BLaER1 treated with 17β-estradiol and CSF1 and Interleukin-3, amounts not matched to agents 10 nM and 100 nM (cell line): ENCODE data around the gene CNP.

Experiments
- H3K27ac ChIP-seq, 11 experiments: shearing (Covaris generic); formaldehyde crosslinking; 2 replicates each; pipeline ENCODE4 v1.8.1; 2022
- H3K27me3 ChIP-seq, 11 experiments: shearing (Covaris generic); formaldehyde crosslinking; 2 replicates each; pipeline ENCODE4 v1.8.1; 2022
- H3K36me3 ChIP-seq, 11 experiments: shearing (Covaris generic); formaldehyde crosslinking; 2 replicates each; pipeline ENCODE4 v1.8.1; 2022
- H3K4me1 ChIP-seq, 10 experiments: shearing (Covaris generic); formaldehyde crosslinking; 2 replicates each; pipeline ENCODE4 v1.8.1; 2022
- H3K4me2 ChIP-seq, 11 experiments: shearing (Covaris generic); formaldehyde crosslinking; 2 replicates each; pipeline ENCODE4 v1.8.1; 2022
- H3K4me3 ChIP-seq, 10 experiments: shearing (Covaris generic); formaldehyde crosslinking; 2 replicates each; pipeline ENCODE4 v1.8.1; 2022
- H3K9ac ChIP-seq, 11 experiments: shearing (Covaris generic); formaldehyde crosslinking; 2 replicates each; pipeline ENCODE4 v1.8.1; 2022
- H3K9me3 ChIP-seq, 11 experiments: shearing (Covaris generic); formaldehyde crosslinking; replicated peaks in 1 of 11; 2 replicates each; pipeline ENCODE4 v1.8.1; 2022
- H4K20me1 ChIP-seq, 11 experiments: shearing (Covaris generic); formaldehyde crosslinking; 2 replicates each; pipeline ENCODE4 v1.8.1; 2022
- Cebpa-rat ChIP-seq, 11 experiments: shearing (Covaris generic); IDR thresholded peaks; 2 replicates each; pipeline ENCODE4 v1.8.1; 2022

Gene CNP

DNA sequence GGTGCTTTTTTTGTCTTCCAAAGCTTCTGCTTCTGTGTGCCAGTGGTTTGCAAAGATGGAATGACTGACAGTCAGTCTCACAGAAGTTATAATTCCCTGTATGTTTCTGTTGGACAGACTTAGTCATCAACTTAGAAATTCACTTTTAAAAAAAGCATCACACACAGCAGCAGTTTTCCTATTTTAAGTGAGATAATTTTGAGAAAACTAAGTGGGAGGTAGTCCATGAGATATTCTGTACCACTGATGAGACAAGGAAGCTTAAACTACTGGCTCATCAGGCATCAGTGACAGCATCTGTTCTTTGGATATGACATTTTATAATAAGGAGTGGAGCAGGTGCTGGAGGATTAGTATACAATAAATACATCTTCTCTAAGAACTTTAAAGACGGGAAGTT lies 20.0 kb downstream of the CNP start:
- peaks cover 4 to 70% (median 18%) of the 10 kb centered on the region in 11 experiments; a peak in 16 of 22 replicates for H4K20me1 ChIP-seq

DNA sequence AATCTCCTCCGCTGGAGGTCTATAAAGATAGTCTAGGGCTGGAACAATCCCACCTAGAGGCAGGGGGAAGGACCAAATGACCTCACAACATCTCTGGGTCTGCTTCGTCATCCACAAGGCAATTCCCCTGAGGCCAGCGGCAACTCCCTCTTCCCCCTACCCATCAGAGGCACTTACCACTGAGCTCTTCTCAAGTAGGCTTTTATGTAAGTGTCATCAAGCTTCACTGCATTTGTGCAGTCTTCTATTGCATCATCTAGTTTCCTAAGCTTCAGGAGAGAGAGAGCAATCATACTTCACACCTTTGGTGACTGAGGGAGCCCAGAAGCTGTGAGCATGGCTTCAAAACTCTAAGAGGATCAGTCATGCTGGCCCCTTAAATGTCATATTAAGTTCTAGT lies 21.0 kb downstream of the CNP start:
- H3K27ac ChIP-seq: peak overlapping the region in 6 of 11 experiments; percentile 10 to 46 (median 22); a peak in 5 of 22 replicates
- peak overlapping the region in 6 of 11 experiments; percentile 38 to 51 (median 44); a peak in 10 of 22 replicates for H3K4me2 ChIP-seq
- peaks cover 0 to 29% (median 15%) of the 10 kb centered on the region in 10 experiments; a peak in 13 of 20 replicates for H3K4me1 ChIP-seq
- no peaks in the 10 kb centered on the region for H3K9me3 ChIP-seq
- TF ChIP-seq Cebpa-rat (IDR thresholded peaks at IDR 0.05): peak in 6 of 11 experiments; percentile 14 to 75 (median 30); a peak in 2 of 22 replicates
- H3K36me3 ChIP-seq: peaks cover 100% of the 10 kb centered on the region in 11 experiments
- peaks cover 4 to 76% (median 21%) of the 10 kb centered on the region in 11 experiments; a peak in 16 of 22 replicates for H4K20me1 ChIP-seq
- no peak overlapping the region for H3K4me3 ChIP-seq
- H3K9ac ChIP-seq: 0 out of 22 replicates have a peak overlapping the region, but pooled peaks of 2 of the 11 experiments have one; percentile 3
- H3K27me3 ChIP-seq: no peaks in the 10 kb centered on the region

More for the DNA sequence above, 20.0 kb downstream of the CNP start:
- no peaks in the 10 kb centered on the region for H3K27me3 ChIP-seq
- peaks cover 100% of the 10 kb centered on the region in 11 experiments for H3K36me3 ChIP-seq
- no peak for TF ChIP-seq Cebpa-rat (IDR thresholded peaks at IDR 0.05)
- 0 out of 22 replicates have a peak overlapping the region, but pooled peaks of 1 of the 11 experiments have one; percentile 16 for H3K27ac ChIP-seq
- no peak overlapping the region for H3K9ac ChIP-seq
- no peak overlapping the region for H3K4me2 ChIP-seq
- H3K4me3 ChIP-seq: no peak overlapping the region
- H3K9me3 ChIP-seq: no peaks in the 10 kb centered on the region
- H3K4me1 ChIP-seq: peaks cover 0 to 29% (median 15%) of the 10 kb centered on the region in 10 experiments; a peak in 13 of 20 replicates

DNA sequence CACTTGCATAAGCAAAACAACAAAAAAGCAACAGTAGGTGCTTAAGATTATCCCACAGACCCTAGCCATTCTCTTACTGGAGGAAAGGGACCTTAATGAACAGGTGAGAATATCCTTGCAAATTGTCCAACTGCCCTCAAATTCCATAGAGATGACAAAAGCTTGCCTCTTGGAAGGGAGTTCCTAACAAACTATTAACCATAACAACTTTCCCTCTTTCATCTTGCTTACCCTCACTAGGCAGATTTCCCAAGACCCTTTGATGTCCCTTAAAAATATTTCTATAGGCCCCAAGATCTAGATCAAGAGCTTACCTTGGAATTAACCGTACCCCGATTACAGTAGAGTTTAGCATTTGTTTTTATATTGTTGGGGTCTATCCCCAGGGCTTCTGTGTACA lies 21.8 kb downstream of the CNP start:
- H3K36me3 ChIP-seq: peaks cover 99 to 100% (median 100%) of the 10 kb centered on the region in 11 experiments
- H3K27ac ChIP-seq: peak overlapping the region in 2 of 11 experiments; percentile 6 to 26; a peak in 1 of 22 replicates
- peaks cover 4 to 76% (median 24%) of the 10 kb centered on the region in 11 experiments; a peak in 16 of 22 replicates for H4K20me1 ChIP-seq
- 0 out of 22 replicates have a peak overlapping the region, but pooled peaks of 1 of the 11 experiments have one; percentile 3 for H3K9ac ChIP-seq
- no peaks in the 10 kb centered on the region for H3K27me3 ChIP-seq
- H3K9me3 ChIP-seq: no peaks in the 10 kb centered on the region
- H3K4me1 ChIP-seq: peaks cover 0 to 29% (median 15%) of the 10 kb centered on the region in 10 experiments; a peak in 13 of 20 replicates
- no peak for TF ChIP-seq Cebpa-rat (IDR thresholded peaks at IDR 0.05)
- no peak overlapping the region for H3K4me3 ChIP-seq
- peak overlapping the region in 6 of 11 experiments; percentile 13 to 51 (median 42); a peak in 7 of 22 replicates for H3K4me2 ChIP-seq

DNA sequence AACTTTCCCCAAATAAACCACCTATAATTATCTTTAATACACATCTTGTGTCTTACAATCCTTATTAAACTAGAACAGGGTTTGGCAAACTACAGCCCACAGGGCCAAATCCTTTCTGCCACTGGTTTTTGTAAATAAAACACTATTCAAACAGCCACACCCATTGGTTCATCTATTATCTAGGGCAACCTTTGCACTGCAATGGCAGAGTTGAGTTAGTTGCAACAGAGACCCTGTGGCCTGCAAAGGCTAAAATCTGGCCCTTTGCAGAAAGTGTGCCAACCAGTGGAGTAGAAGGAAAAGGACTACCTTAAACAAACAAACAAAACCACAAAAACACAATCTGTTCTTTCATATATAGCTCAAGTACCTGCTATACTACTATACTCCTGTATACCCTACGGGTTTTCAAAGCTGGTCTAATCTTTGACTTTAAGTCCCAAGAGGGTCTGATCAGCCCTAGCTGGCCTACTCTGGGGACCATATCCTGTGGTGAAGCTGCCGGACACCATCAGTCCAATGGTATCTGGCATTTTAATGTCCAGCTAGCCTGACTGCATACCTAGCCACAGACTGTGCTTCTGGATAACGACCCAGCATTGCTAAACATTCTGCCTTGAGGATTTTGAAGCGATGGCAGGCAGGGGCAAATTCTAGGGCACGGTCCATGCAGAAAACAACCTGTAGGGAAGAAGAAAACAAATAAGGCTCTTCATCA lies 23.3 kb downstream of the CNP start:
- peaks cover 6 to 74% (median 27%) of the 10 kb centered on the region in 11 experiments; a peak in 17 of 22 replicates for H4K20me1 ChIP-seq
- no peak overlapping the region for H3K4me2 ChIP-seq
- H3K27me3 ChIP-seq: no peaks in the 10 kb centered on the region
- H3K36me3 ChIP-seq: peaks cover 97 to 100% (median 99%) of the 10 kb centered on the region in 11 experiments
- H3K27ac ChIP-seq: no peak overlapping the region
- no peak overlapping the region for H3K9ac ChIP-seq
- H3K9me3 ChIP-seq: no peaks in the 10 kb centered on the region
- no peak overlapping the region for H3K4me3 ChIP-seq
- H3K4me1 ChIP-seq: peaks cover 0 to 29% (median 15%) of the 10 kb centered on the region in 10 experiments; a peak in 13 of 20 replicates
- TF ChIP-seq Cebpa-rat (IDR thresholded peaks at IDR 0.05): no peak

DNA sequence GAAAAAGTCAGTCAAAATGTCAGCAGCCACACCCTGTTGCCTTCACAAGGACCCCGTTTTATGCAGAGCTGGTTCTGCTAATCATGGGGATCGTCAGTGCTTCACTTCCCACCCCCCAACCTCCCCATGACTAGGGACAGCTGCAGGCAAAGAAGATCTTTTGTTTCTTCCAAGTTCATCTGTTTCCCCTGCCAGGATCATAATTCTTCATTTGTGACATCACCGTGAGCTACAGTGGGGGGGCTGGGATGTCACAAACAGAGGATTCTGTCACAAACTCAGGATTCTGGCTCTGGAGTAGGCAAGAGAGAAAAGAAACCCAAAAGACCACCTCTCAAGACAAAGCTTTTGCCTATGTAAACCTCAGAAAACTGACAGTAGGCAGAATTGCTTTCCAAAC lies 26.0 kb downstream of the CNP start:
- Histone ChIP-seq H3K4me3 (no peak overlapping the region), H3K9ac (no peak overlapping the region), H3K4me2 (no peak overlapping the region), H4K20me1 (peaks cover 26 to 84% (median 47%) of the 10 kb centered on the region in 11 experiments; a peak in 21 of 22 replicates), H3K36me3 (peaks cover 97 to 100% (median 99%) of the 10 kb centered on the region in 11 experiments), H3K27ac (no peak overlapping the region), H3K27me3 (no peaks in the 10 kb centered on the region), H3K9me3 (no peaks in the 10 kb centered on the region), H3K4me1 (peaks cover 17 to 48% (median 32%) of the 10 kb centered on the region in 10 experiments)
- no peak for TF ChIP-seq Cebpa-rat (IDR thresholded peaks at IDR 0.05)

DNA sequence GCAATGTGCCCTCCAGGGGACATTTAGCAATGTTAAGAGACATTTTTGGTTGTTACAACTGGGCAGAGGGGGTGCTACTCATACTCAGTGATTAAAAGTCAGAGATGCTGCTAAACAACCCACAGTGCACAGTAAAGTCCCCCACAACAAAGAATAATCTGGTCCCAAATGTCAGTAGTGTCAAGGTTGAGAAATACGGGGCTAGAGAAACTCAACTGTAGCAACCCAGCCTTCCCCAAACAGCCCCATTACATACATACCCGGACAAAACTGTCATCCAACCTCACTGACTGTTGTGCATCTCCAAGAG lies 30.2 kb downstream of the CNP start:
- H3K4me3 ChIP-seq: no peak overlapping the region
- peak overlapping the region; percentile 4 to 71 (median 54); a peak in 21 of 22 replicates for H3K4me2 ChIP-seq
- peaks cover 48 to 92% (median 73%) of the 10 kb centered on the region in 11 experiments; a peak in 20 of 22 replicates for H4K20me1 ChIP-seq
- H3K9me3 ChIP-seq: no peaks in the 10 kb centered on the region
- no peak for TF ChIP-seq Cebpa-rat (IDR thresholded peaks at IDR 0.05)
- no peaks in the 10 kb centered on the region for H3K27me3 ChIP-seq
- H3K4me1 ChIP-seq: peaks cover 20 to 47% (median 25%) of the 10 kb centered on the region in 10 experiments
- peak overlapping the region in 8 of 11 experiments; percentile 0 to 46 (median 7); a peak in 6 of 22 replicates for H3K9ac ChIP-seq
- peaks cover 97 to 100% (median 99%) of the 10 kb centered on the region in 11 experiments for H3K36me3 ChIP-seq
- H3K27ac ChIP-seq: peak overlapping the region in 6 of 11 experiments; percentile 4 to 52 (median 28); a peak in 7 of 22 replicates

DNA sequence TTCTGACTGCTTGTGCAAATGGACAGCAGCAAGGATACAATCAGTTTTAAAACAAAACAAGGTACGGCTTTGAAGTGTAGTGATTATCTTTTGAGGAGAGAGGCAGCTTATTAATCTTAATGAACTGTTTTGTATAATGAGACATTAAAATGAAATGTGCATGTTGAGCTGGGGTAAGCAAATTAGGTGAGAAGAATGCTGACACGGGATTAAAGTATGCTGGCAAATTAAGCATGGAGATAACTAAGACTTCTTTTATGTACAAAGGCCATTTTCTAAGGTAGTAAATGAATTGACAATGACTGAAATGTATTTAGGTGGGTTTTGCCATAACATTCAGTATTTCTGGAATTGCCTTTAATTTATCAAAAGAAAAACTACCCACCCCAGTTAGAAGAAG lies 31.9 kb downstream of the CNP start:
- no peak for TF ChIP-seq Cebpa-rat (IDR thresholded peaks at IDR 0.05)
- Histone ChIP-seq H3K36me3 (peaks cover 97 to 100% (median 99%) of the 10 kb centered on the region in 11 experiments), H4K20me1 (peaks cover 65 to 98% (median 86%) of the 10 kb centered on the region in 11 experiments), H3K27ac (no peak overlapping the region), H3K9me3 (no peaks in the 10 kb centered on the region), H3K27me3 (no peaks in the 10 kb centered on the region), H3K9ac (0 out of 22 replicates have a peak overlapping the region, but pooled peaks of 1 of the 11 experiments have one; percentile 3), H3K4me3 (no peak overlapping the region), H3K4me1 (peaks cover 20 to 64% (median 28%) of the 10 kb centered on the region in 10 experiments), H3K4me2 (no peak overlapping the region)

DNA sequence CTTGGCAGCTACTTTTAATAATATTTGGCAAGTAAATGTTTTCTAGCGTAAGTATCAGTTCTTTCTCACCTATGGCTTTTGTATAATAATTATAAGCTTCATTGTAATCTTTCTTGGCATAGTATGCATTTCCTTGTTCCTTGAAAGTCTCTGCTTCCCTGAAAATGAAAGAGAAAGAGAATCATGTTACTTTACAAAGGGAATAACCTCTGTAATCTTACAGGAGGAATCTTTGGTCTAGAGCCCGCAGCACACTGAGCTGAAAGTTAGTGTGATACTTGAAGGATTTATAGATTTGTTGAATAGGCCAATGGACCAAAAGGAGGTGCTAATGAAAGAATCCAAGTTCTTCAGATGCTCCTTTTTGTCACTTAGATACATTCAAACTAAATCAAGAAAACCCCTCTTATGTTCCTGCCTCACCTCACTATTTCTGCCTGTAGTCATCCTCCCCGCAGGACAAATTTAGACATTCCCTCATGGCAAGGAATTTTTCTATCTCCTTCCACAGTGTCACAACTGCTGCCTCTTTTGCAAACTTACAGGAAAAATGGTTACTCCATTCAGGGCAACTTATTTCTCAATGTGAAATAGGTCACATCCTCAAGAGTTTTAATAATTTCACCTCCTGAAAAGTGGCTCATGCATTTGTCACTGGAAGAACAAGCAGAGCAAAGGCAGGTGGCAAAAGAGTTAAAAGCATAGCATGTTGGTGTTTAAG lies 34.0 kb downstream of the CNP start:
- peak overlapping the region in 1 of 11 experiments; percentile 21; a peak in 1 of 22 replicates for H3K9ac ChIP-seq
- peaks cover 20 to 83% (median 26%) of the 10 kb centered on the region in 10 experiments for H3K4me1 ChIP-seq
- TF ChIP-seq Cebpa-rat (IDR thresholded peaks at IDR 0.05): no peak
- peaks cover 79 to 98% (median 92%) of the 10 kb centered on the region in 11 experiments for H3K36me3 ChIP-seq
- no peak overlapping the region for H3K4me3 ChIP-seq
- peaks cover 79 to 100% (median 98%) of the 10 kb centered on the region in 11 experiments for H4K20me1 ChIP-seq
- H3K4me2 ChIP-seq: no peak overlapping the region
- H3K9me3 ChIP-seq: no peaks in the 10 kb centered on the region
- H3K27ac ChIP-seq: no peak overlapping the region
- H3K27me3 ChIP-seq: no peaks in the 10 kb centered on the region
